ENCODE measurements around the gene ZNF304.

DNA sequence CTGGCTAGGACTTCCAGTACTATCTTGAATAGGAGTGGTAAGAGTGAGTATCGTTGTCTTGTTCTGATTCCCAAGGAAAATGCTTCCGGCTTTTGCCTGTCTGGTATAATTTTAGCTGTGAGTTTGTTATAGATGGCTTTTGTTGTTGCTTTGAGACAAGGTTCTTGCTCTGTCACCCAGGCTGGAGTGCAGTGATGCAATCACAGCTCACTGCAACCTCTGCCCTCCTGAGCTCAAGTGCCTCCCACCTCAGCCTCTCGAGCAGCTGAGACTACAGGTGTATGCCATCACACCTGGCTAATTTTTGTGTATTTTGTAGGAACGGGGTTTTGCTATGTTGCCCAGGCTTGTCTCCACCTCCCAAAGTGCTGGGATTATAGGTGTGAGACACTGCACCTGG, 36.9 kb upstream of the ZNF304 start:
- no peak for TF ChIP-seq POLR2A (IDR thresholded peaks at IDR 0.05)
- TF ChIP-seq, protein P1, sequence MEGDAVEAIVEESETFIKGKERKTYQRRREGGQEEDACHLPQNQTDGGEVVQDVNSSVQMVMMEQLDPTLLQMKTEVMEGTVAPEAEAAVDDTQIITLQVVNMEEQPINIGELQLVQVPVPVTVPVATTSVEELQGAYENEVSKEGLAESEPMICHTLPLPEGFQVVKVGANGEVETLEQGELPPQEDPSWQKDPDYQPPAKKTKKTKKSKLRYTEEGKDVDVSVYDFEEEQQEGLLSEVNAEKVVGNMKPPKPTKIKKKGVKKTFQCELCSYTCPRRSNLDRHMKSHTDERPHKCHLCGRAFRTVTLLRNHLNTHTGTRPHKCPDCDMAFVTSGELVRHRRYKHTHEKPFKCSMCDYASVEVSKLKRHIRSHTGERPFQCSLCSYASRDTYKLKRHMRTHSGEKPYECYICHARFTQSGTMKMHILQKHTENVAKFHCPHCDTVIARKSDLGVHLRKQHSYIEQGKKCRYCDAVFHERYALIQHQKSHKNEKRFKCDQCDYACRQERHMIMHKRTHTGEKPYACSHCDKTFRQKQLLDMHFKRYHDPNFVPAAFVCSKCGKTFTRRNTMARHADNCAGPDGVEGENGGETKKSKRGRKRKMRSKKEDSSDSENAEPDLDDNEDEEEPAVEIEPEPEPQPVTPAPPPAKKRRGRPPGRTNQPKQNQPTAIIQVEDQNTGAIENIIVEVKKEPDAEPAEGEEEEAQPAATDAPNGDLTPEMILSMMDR (IDR thresholded peaks at IDR 0.05) = no peak
